Loucy (cell line): ENCODE results near the gene CNTNAP2.
"Not testable (repeated sequence)": the region's sequence is repeated elsewhere in the genome, so short reads cannot be mapped to it uniquely, and the experiment has no call there.

ENCODE experiments used
- H2AFZ ChIP-seq: fragments of 200-600 bp; sonication (generic); 2 replicates; pipeline ENCODE4 v1.6.0; 2016; ENCODE audit warnings: antibody characterized with exemption, mild to moderate bottlenecking, low read length, moderate library complexity
- H3F3A ChIP-seq: fragments of 200-600 bp; 2 replicates; pipeline ENCODE4 v1.6.0; 2016; ENCODE audit warnings: antibody characterized with exemption, low read depth, mild to moderate bottlenecking
- H3K27me3 ChIP-seq: fragments of 200-600 bp; sonication (generic); 2 replicates; pipeline ENCODE4 v1.6.1; 2014; ENCODE audit warnings: low read length, mild to moderate bottlenecking; ENCODE audit not compliant: insufficient read depth, poor library complexity, severe bottlenecking
- H3K36me3 ChIP-seq: fragments of 200-600 bp; sonication (generic); 2 replicates; pipeline ENCODE4 v1.6.1; 2016; ENCODE audit warnings: low read length; ENCODE audit not compliant: insufficient read depth
- H3K4me1 ChIP-seq: fragments of 200-600 bp; sonication (generic); 2 replicates; pipeline ENCODE4 v1.5.1; 2014; ENCODE audit warnings: low read length, mild to moderate bottlenecking; ENCODE audit not compliant: insufficient read depth, poor library complexity, severe bottlenecking
- H3K4me2 ChIP-seq: fragments of 200-600 bp; sonication (generic); 2 replicates; pipeline ENCODE4 v1.6.0; 2014; ENCODE audit warnings: antibody characterized with exemption, low read length, low read depth, mild to moderate bottlenecking; ENCODE audit not compliant: poor library complexity, severe bottlenecking
- H3K4me3 ChIP-seq: fragments of 200-600 bp; sonication (generic); 2 replicates; pipeline ENCODE4 v1.5.1; 2014; ENCODE audit warnings: low read length, mild to moderate bottlenecking, mixed read lengths; ENCODE audit not compliant: poor library complexity, severe bottlenecking
- H3K79me2 ChIP-seq: fragments of 200-600 bp; sonication (generic); 2 replicates; pipeline ENCODE4 v1.6.1; 2014; ENCODE audit warnings: low read length; ENCODE audit not compliant: insufficient read depth
- H3K9ac ChIP-seq: fragments of 200-600 bp; sonication (generic); 2 replicates; pipeline ENCODE4 v1.6.0; 2014; ENCODE audit warnings: mild to moderate bottlenecking, low read depth, low read length, moderate library complexity; ENCODE audit not compliant: poor library complexity, severe bottlenecking
- H3K9me2 ChIP-seq: fragments of 200-600 bp; sonication (generic); replicated peaks from 2 replicates; pipeline ENCODE4 v1.6.1; 2016; ENCODE audit warnings: low read depth, low read length, mixed read lengths
- H3K9me3 ChIP-seq: fragments of 200-600 bp; sonication (generic); 2 replicates; pipeline ENCODE4 v1.6.1; 2014; ENCODE audit warnings: mild to moderate bottlenecking, antibody characterized with exemption, low read length, low read depth; ENCODE audit not compliant: insufficient read depth
- H4K20me1 ChIP-seq: fragments of 200-600 bp; sonication (generic); 2 replicates; pipeline ENCODE4 v1.6.0; 2014; ENCODE audit warnings: antibody characterized with exemption, low read length, mild to moderate bottlenecking; ENCODE audit not compliant: insufficient read depth, poor library complexity, severe bottlenecking
- CTCF ChIP-seq: fragments of 200-600 bp; sonication (generic); conservative IDR thresholded peaks from 2 replicates; pipeline ENCODE4 v1.5.1; 2014; ENCODE audit warnings: mild to moderate bottlenecking, antibody characterized with exemption, low read length
- EZH2phosphoT487 ChIP-seq: fragments of 200-600 bp; IDR thresholded peaks from 2 replicates; pipeline ENCODE4 v1.6.1; 2018; ENCODE audit warnings: antibody characterized with exemption, mild to moderate bottlenecking, moderate library complexity, borderline replicate concordance

CNTNAP2 gene

GRCh38 chr7:148296994-148297644 is 2180.5 kb downstream of the CNTNAP2 start:
- TF ChIP-seq EZH2phosphoT487 (no peak), CTCF (no peak)
- Histone ChIP-seq H3K4me2 (no peak overlapping the region), H3F3A (no peaks in the 10 kb centered on the region)

GRCh38 chr7:148298768-148299167 is 2182.2 kb downstream of the CNTNAP2 start:
- not testable (repeated sequence) for H3K4me2 ChIP-seq, H3K27me3 ChIP-seq, H3K36me3 ChIP-seq, H3K79me2 ChIP-seq, H4K20me1 ChIP-seq, H3K4me3 ChIP-seq, H3F3A ChIP-seq, H3K4me1 ChIP-seq, H3K9me3 ChIP-seq, H3K9ac ChIP-seq, H2AFZ ChIP-seq, H3K9me2 ChIP-seq

More at GRCh38 chr7:148296994-148297644, 2180.5 kb downstream of the CNTNAP2 start:
- H3K27me3 ChIP-seq, result no peaks in the 10 kb centered on the region
- H3K9me2 ChIP-seq, result no peaks in the 10 kb centered on the region
- H3K4me1 ChIP-seq, result no peaks in the 10 kb centered on the region
- H3K4me3 ChIP-seq, result no peak overlapping the region
- peaks cover 3% of the 10 kb centered on the region; the same call in 1 of the 2 replicates for H3K9me3 ChIP-seq
- H2AFZ ChIP-seq, result no peak overlapping the region
- no peaks in the 10 kb centered on the region for H3K79me2 ChIP-seq
- H4K20me1 ChIP-seq, result no peaks in the 10 kb centered on the region
- no peaks in the 10 kb centered on the region for H3K36me3 ChIP-seq
- H3K9ac ChIP-seq, result no peak overlapping the region

DNA sequence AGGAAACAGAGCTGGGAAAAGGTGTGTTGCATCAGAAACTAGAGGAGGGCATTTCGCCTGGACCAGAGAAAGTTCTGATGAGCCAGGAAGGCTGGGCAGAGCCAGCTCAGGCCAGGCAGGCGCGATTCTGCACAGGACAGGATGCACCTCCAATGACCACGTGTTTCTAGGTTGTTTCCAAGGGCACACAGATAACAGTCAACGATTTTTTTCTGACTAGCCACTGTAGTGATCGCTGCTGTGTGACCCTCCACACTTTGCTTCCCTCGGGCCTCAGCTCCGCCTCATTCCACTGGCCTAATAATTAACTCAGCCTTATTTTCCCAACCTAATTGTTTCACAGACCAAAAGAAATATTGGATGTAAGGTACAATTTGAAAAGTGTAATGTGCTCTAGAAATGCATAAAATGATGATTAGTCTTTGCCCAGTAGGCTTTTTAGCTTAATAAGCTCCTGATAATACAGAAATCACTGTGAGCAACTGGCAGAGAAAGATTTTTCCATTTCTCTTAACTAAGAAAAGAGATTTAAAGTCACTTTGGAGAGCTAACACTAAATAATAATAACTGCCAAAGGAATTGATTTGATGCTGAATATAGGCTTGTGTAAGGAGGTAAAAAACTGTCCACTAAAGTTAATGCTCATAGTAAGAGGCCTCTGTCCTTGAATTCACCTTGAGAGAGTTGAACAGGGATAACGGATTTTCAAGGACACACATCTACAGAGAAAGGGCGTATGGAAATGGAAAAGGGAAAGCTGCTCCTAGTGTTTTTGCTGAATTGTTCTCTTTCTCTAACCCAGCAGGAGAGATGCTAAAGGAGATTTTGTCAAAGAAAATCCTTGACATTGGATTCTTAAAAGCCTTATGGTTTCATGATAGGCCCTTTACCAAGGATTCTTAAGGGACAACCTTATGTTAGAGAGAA is 2183.0 kb downstream of the CNTNAP2 start:
- Histone ChIP-seq H3K4me2 (no peak overlapping the region), H3K27me3 (no peaks in the 10 kb centered on the region), H3K9me3 (peaks cover 3% of the 10 kb centered on the region; the same call in 1 of the 2 replicates), H4K20me1 (no peaks in the 10 kb centered on the region), H3K79me2 (no peaks in the 10 kb centered on the region), H2AFZ (no peak overlapping the region), H3K4me3 (no peak overlapping the region), H3K9me2 (no peaks in the 10 kb centered on the region), H3K36me3 (no peaks in the 10 kb centered on the region), H3F3A (no peaks in the 10 kb centered on the region), H3K9ac (no peak overlapping the region), H3K4me1 (no peaks in the 10 kb centered on the region)
- TF ChIP-seq CTCF (no peak), EZH2phosphoT487 (no peak)

- H3K4me2 ChIP-seq, H3K27me3 ChIP-seq: not testable (repeated sequence)
Measured at GRCh38 chr7:148302436-148302835, 2185.8 kb downstream of the CNTNAP2 start.

More at GRCh38 chr7:148302436-148302835, 2185.8 kb downstream of the CNTNAP2 start:
- H3K79me2 ChIP-seq, H2AFZ ChIP-seq, H3K36me3 ChIP-seq, H3K9me2 ChIP-seq, H3F3A ChIP-seq, H3K9ac ChIP-seq, H3K4me3 ChIP-seq, H3K9me3 ChIP-seq, H4K20me1 ChIP-seq, H3K4me1 ChIP-seq: not testable (repeated sequence)
